GM18526 (cell line): ENCODE data around the gene RASGRP4.

Experiments used
- POLR2A ChIP-seq: IDR thresholded peaks from 3 replicates; pipeline ENCODE4 v1.6.1; 2011; ENCODE audit not compliant: insufficient read length; ENCODE audit errors: extremely low read depth

The RASGRP4 gene

DNA sequence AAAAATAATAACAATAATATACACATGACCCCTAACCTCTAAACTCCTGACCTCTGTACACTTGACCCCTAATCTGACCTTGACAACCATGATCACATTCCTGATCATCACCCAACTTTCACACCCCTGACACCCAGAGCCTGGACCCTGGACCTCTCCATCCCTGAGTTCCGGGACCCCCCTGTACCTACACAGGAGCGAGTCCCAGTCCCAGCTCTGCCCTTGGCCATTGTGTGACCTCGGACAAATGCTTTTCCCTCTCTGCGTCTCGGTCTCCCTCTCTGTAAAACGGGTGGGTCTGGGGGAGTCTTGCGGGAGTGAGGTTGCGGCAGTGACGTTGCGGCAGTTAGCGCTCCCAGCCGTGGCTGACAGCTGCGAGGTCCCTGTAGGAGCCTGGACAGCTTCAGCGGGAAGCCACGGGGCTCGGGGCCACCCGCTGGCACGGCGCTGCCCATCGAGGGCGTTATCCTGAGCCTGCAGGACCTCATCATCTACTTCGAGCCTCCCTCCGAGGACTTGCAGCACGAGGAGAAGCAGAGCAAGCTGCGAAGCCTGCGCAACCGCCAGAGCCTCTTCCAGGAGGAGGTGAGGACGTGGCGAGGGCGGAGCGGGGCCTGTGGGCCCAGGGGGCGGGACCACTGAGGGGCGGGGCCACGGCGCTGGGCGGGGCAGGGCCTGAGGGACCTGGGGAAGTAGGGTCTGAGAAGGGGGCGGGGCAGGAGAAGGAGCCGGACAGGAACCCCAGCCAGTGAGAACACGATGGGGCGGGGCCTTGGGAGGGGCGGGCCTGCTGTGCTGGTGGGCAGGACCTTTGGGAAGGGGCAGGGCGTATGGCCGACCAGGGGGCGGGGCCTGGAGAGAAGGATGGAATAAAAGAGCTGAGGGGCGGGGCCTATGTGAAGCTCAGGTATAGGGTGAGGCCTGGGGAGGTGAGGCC is 26.7 kb upstream of the RASGRP4 start:
- TF ChIP-seq POLR2A, result no peak

DNA sequence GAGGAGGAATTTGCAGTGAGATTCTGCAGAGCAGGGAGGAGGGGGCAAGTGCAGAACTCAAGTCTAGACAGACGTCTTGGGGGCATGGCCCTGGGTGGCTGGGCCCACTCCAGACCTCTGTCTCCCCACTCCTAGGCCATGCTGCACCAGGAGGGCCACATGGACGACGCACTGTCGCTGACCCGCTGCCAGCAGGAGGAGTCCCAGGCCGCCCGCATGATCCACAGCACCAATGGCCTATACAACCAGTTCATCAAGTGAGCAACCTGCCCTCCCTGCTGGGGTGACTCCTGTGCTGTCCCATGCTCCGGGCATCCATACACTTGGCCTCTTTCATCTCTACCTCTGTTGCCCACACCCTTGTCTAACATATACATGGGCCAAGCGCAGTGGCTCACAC is 25.6 kb upstream of the RASGRP4 start:
- TF ChIP-seq POLR2A, result no peak

DNA sequence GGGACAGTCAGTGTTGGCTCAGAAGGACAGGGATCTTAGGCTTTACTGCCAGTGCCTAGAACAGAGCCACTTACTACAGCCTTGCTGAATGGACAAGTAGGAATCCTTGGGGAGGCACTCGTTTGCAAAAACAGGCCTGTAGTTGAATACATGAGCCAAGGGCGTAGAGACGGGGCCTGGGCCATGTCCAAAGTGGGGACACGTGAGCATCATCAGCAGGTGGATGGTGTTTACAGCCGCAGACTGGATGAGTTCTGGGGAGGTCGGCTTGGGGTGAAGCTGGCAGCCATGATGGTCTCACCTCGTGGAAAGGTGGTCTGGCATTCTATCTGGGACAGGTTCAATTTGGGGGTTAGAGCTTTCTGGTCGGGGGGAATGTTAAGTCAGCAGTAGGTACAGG is 25.0 kb upstream of the RASGRP4 start:
- TF ChIP-seq POLR2A, result no peak

DNA sequence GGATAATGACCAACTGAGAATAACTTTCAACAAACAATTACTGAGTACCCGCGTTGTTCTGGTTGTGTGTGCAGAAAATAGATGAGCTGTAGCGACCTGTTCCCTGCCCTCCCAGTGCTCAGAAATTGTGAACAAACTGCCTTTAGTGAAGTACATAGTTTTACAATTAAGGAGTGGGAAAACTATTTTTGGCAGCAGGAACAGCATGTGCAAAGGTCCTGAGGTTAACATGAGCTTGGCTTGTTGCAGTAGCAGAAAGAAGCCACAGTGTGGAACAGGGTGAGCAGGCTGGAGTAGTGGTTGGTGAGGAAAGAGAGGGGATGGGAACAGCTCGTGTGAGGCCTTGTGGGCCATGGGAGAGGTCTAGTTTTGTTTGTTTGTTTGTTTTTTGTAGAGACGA is 23.5 kb upstream of the RASGRP4 start:
- no peak for TF ChIP-seq POLR2A

DNA sequence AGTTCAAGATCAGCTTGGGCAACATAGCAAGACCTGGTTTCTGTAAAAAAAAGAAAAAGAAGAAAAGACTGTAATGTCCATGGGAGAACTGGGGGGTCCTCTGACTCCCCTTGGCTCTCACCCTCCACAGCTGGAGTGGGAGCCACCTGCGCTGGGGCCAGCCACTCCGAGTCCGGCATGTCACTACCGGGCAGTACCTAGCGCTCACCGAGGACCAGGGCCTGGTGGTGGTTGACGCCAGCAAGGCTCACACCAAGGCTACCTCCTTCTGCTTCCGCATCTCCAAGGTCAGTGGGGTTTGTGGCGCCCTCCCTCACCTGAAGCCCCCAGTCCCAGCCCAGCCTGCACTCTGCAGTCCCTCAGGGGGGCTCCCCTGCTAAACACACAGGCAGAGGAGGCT is 22.2 kb upstream of the RASGRP4 start:
- no peak for TF ChIP-seq POLR2A

DNA sequence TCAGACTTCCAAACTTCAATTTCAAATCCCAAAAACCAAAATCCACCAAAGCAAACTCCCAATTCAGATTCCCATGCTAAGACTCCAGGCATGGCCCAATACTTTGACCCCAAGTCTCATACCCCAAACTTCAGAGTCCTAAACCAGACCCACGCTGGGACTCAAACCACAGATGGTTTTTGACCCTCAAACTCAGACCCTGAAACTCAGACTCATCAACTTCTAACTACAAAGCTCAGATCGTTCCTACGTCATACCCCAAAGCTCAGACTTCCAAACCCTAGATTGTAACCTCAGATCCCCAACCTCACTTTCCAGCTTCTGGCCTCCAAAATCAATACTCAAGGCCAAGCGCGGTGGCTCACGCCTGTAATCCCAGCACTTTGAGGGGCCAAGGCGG is 19.3 kb upstream of the RASGRP4 start:
- no peak for TF ChIP-seq POLR2A

DNA sequence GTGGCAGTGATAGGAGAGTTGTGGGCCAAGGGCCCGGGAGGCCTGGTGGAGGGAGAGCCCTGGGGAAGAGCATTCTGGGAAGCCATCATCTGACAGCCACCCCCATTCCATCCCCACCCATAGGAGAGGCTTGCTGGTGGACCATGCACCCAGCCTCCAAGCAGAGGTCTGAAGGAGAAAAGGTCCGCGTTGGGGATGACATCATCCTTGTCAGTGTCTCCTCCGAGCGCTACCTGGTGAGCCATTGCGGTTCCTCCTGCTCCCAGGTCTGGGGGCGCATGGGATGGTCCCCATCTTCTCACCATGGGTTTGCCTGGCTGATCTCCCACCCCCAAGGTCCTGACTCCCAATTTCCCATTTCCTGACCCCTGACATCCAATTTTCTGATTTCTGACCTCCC is 18.0 kb upstream of the RASGRP4 start:
- no peak for TF ChIP-seq POLR2A

DNA sequence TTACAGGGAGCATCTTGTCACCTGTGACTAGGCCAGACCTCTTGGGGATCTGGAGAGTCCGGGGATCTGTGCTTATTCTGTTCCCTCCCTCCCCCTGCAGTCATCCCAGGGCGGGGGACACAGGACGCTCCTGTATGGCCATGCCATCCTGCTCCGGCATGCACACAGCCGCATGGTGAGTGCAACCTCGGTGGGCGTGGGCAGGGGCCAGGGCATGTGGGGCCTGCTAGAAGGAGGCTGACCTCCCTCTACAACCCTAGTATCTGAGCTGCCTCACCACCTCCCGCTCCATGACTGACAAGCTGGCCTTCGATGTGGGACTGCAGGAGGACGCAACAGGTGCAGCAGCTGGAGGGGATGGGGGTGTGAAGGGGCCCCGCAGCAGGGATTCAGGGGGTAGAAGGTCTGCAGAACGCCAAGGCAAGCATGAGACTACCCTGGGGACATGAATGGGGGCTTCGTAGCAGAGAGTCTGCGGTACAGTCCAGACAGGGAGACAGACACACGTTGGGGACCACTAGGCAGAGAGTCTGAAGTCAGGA is 17.5 kb upstream of the RASGRP4 start:
- TF ChIP-seq POLR2A, result no peak

DNA sequence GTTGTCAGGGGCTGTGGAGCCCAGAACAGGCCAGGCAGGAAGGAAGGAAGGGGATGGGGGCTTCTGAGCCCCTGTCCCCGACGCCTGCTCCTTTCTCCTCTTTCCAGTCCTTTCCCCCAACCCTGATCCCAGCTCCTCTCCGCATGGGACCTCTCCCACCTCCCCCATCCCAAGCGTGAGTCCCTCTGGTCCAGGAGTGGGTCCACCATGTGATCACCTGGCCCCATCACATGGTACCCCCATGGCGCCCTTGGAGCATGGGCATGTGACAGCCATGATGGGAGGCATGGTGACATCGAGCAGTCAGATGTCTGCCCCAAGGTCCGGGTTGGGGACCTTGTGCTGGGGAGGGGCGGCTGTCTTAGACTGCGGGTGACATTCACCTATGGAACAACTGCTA is 16.7 kb upstream of the RASGRP4 start:
- no peak for TF ChIP-seq POLR2A

DNA sequence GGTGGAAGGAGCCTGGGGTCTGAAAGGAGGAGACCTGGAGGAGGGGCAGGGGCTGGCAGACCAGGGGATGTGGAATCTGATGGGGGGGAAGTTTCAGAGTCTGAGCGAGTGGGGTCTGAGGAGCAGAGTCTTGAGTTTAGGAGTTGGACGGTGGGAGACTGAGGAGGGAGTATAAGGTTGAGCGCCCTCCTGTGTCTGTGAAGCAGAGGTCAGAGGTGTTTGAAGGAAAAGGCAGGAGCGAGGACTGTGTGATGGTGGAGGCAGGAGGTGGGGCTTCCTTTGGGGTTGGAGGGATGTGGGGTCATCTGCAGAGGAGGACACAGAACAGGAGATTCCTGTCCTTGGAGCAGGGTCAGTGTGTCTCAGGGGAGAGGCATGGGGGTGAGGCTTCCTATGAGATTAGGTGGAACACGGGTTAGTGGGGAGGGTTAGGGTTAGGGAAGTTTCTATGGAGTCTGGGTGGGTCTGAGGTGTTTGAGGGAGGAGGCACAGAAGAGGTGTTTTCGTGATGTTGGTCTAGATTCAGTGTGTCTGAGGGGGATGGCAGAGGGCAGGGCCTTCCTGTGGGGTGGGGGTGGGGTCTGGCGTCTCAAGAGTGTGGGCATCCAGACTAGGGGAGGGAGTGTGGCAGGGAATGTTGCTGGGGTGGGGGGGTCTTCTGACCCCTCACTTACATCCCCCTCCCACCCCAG is 15.8 kb upstream of the RASGRP4 start:
- no peak for TF ChIP-seq POLR2A

DNA sequence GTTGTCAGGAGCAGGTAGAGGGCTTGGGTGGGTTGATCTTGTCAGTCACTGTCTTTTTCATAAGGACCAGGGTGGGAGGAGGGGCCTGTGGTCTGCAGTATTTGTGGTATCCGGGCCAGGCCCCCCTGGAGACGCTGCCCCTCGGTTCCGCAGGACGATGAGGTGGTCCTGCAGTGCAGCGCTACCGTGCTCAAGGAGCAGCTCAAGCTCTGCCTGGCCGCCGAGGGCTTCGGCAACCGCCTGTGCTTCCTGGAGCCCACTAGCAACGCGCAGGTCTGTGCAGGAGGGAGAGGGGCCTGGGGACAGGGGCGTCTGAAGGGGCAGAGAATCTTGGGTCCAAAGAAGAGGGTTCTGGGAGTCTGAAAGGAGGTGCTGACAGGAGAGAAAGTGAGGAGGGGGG is 14.6 kb upstream of the RASGRP4 start:
- no peak for TF ChIP-seq POLR2A

DNA sequence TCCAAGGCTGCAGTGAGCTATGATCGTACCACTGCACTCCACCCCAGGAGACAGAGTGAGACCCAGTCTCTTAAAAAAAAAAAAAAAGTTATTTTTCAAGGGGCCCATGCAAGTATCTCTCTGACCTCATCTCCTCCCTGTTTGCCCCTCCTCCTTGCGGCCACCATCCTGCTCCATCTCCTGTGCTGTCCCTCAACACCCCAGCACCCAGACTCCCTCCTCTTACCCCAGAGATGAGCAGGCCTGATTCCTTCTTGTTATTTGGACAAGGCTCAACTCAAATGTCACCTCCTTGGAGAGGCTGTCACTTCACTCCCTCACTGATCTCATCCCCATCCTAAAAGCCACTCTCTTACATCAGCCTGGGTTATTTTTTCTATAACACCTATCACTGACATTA is 11.9 kb upstream of the RASGRP4 start:
- TF ChIP-seq POLR2A, result no peak

DNA sequence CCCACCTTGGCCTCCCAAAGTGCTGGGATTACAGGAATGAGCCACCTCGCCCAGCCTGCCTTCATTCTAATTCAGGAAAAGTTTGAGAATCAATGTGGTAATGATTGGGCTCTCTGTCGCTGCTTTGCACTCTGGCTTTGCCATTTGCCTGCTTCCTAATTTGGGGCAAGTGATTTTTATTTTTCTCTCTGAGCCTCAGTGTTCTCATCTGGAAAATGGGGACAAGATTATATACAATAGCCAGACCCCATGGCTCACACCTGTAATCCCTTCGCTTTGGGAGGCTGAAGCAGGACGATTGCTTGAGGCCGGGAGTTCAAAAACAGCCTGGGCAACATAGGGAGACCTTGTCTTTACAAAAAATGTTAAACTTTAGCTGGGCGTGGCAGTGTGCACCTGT is 11.3 kb upstream of the RASGRP4 start:
- TF ChIP-seq POLR2A, result no peak

DNA sequence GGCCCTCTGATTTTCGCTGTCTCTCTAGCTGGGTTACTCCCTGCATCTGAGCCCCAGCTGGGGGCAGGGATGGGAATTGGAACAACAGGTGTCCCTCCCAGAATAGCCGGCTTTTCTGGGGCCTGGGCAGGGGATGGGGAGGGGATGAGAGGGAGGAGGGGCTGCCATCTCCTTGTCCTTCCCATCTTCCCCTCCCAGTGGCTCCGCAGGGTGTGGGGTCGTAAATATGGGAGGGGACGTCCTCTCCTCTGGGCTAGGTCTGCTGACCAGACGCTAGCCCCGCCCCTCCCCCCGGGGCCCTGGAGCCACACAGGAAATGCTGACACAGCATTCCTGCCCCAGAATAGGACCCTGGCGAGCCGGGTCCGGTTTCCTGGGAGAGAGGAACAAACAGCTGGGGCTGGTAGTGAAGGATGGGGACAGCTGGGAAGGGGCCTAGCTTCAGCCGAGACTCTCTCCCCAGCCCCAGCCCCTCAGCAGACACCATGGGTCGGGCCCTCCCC is 8.6 kb upstream of the RASGRP4 start:
- TF ChIP-seq POLR2A, result no peak

DNA sequence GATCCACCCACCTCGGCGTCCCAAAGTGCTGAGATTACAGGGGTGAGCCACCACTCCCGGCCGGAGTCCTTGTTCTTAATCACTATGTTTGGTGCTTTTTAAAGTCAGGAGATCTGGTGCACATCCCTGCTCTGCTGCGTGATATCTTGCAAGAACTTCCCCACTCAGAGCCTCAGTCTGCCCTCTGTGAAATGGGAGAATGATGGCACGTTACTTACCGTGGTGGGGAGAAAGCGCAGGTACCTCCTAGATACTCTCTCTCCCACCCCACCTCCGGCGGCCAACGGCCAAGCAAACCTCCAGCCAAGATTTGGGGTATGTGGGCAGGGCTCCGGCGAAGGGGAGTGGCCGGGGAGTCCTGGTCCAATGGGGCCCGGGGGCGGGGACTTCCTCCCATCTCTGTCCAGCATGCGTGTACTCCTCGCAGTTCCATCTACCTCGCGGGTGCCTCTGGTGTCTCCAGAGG is 7.3 kb upstream of the RASGRP4 start, which contains the start of gene RYR1:
TSS of gene RYR1 (plus strand) at position 424 of the 466 bp plus-strand sequence. CDS start 139 bp downstream, outside the sequence.
- no peak for TF ChIP-seq POLR2A

DNA sequence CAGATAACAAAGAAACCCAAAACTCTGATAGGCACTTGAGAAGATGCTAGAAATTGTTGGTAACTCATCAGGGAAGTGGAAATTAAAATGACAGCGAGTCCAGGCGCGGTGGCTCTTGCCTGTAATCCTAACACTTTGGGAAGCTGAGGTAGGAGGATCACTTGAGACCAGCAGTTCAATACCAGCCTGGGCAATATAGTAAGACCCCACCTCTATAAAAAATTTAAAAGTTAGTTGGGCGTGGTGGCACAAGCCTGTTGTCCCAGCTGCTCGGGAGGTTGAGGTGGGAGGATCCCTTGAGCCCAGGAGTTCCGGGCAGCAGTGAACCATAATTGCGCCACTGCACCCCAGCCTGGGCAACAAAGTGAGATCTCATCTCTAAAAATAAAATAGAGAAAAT is 4.9 kb upstream of the RASGRP4 start:
- TF ChIP-seq POLR2A, result no peak
